Gastrocnemius medialis (tissue), 4 donors: ENCODE data around the gene SMIM29. TPM values are rescaled to one million over a fixed set of nuclear protein-coding genes. Genes with fewer than 3 reads are reported as not detected.

ENCODE experiments used
- ATAC-seq, 2 donors: fragments of 150-250 bp; one replicate each; pipeline ENCODE4 v1.9.1; 2016
- DNase-seq, 2 donors: peaks; one replicate each; pipeline ENCODE4 v3.0.0-alpha.2; 2019
- H3K27ac ChIP-seq, 4 donors: fragments of 200-600 bp; sonication (generic); 1 replicate in 1 of 4; 2 replicates in 3 of 4; pipeline ENCODE4 v1.5.1; 2016 to 2018; ENCODE audit warnings: mild to moderate bottlenecking in 2 of 4, moderate library complexity in 1 of 4
- H3K27me3 ChIP-seq, 3 donors: fragments of 200-600 bp; sonication (generic) in 2 of 3; 1 replicate in 1 of 3; 2 replicates in 2 of 3; pipeline versions ENCODE4 v1.5.1 to v1.6.0; 2016 to 2019; ENCODE audit warnings: mild to moderate bottlenecking in 1 of 3, moderate library complexity in 1 of 3
- H3K36me3 ChIP-seq, 2 donors: fragments of 200-600 bp; sonication (generic) in 1 of 2; one replicate each; pipeline ENCODE4 v1.5.1; 2017 to 2018
- H3K4me1 ChIP-seq, 2 donors: fragments of 200-600 bp; sonication (generic) in 1 of 2; one replicate each; pipeline ENCODE4 v1.5.1; 2016 to 2017; ENCODE audit warnings: mild to moderate bottlenecking in 2 of 2
- H3K4me3 ChIP-seq, 4 donors: fragments of 200-600 bp; sonication (generic) in 3 of 4; 1 replicate in 1 of 4; 2 replicates in 3 of 4; pipeline ENCODE4 v1.5.1; 2016 to 2019; ENCODE audit warnings: mild to moderate bottlenecking in 2 of 4
- H3K9me3 ChIP-seq, 3 donors: fragments of 200-600 bp; sonication (generic) in 2 of 3; 1 replicate in 1 of 3; 2 replicates in 2 of 3; pipeline ENCODE4 v1.5.1; 2016 to 2019
- CTCF ChIP-seq, 5 experiments: fragments of 450-650 bp in 3 of 5; fragments of 200-600 bp in 2 of 5; sonication (generic) in 2 of 5; IDR thresholded peaks in 4 of 5; conservative IDR thresholded peaks in 1 of 5; 1 replicate in 4 of 5; 2 replicates in 1 of 5; pipeline ENCODE4 v1.5.1; 2016 to 2019; ENCODE audit warnings: antibody characterized with exemption in 5 of 5, mild to moderate bottlenecking in 3 of 5, moderate library complexity in 3 of 5
- POLR2A ChIP-seq, 2 donors: fragments of 450-650 bp; IDR thresholded peaks; one replicate each; pipeline ENCODE4 v1.6.1; 2017; ENCODE audit warnings: antibody characterized with exemption in 2 of 2, mild to moderate bottlenecking in 2 of 2, moderate library complexity in 2 of 2
- in situ Hi-C, 4 donors: fragments of 200-750 bp; cut with MboI; loops; one replicate each; pipeline versions ENCODE4 v1.15.0 to v1.8.0; 2017; ENCODE audit warnings: low sequenced_read_pairs in 4 of 4
- intact Hi-C: fragments of 100-400 bp; cut with DNase I; formaldehyde crosslinking; loops from one replicate; pipeline ENCODE4 v1.15.1; 2023; ENCODE audit warnings: low total_unique reads
- total RNA-seq, 4 donors: library from RNA; depleted of rRNA; stranded (reverse); fragments of >200 nt; gene quantifications; one replicate each; pipeline versions ENCODE4 v1.1.0 to v1.2.3, GENCODE V29; 2016

SMIM29 gene
- total RNA-seq, 4 donors from 2014 or later = 21.4 to 39.5 (median 33.4) TPM

- DNase-seq (no peak), ATAC-seq (no peak)
- intact Hi-C loops = no loop called here
- in situ Hi-C loops = loop anchor here in 1 of 4 donors (25.0 kb wide), 1 partner anchor 404 kb away; no protein-coding TSS in a partner anchor
- TF ChIP-seq POLR2A (IDR thresholded peaks at IDR 0.05) = no peak
- TF ChIP-seq CTCF (IDR thresholded peaks at IDR 0.05 in 4 of 5, conservative IDR thresholded peaks at IDR 0.05 in 1 of 5) = no peak
- Histone ChIP-seq H3K9me3 (no peaks in the 10 kb centered on the region), H3K4me1 (no peaks in the 10 kb centered on the region), H3K36me3 (no peaks in the 10 kb centered on the region), H3K27me3 (no peaks in the 10 kb centered on the region), H3K27ac (no peak overlapping the region), H3K4me3 (no peak overlapping the region)
Measured at GRCh38 chr6:34207695-34208443, 40.9 kb downstream of the SMIM29 start.

GRCh38 chr6:34206726-34207125 is 42.1 kb downstream of the SMIM29 start:
- intact Hi-C loops (no loop called here), in situ Hi-C loops (loop anchor here in 1 of 4 donors (25.0 kb wide), 1 partner anchor 406 kb away; no protein-coding TSS in a partner anchor)
- Histone ChIP-seq H3K36me3 (no peaks in the 10 kb centered on the region), H3K4me1 (no peaks in the 10 kb centered on the region), H3K4me3 (no peak overlapping the region), H3K27me3 (no peaks in the 10 kb centered on the region), H3K9me3 (no peaks in the 10 kb centered on the region), H3K27ac (no peak overlapping the region)
- ATAC-seq = no peak
- DNase-seq = no peak
- no peak for TF ChIP-seq POLR2A (IDR thresholded peaks at IDR 0.05)
- TF ChIP-seq CTCF (IDR thresholded peaks at IDR 0.05 in 4 of 5, conservative IDR thresholded peaks at IDR 0.05 in 1 of 5) = no peak

GRCh38 chr6:34205916-34206315 is 42.9 kb downstream of the SMIM29 start:
- in situ Hi-C loops (loop anchor here in 1 of 4 donors (25.0 kb wide), 1 partner anchor 406 kb away; no protein-coding TSS in a partner anchor), intact Hi-C loops (no loop called here)
- H3K4me1 ChIP-seq = no peaks in the 10 kb centered on the region
- no peaks in the 10 kb centered on the region for H3K27me3 ChIP-seq
- H3K27ac ChIP-seq = no peak overlapping the region
- no peak for TF ChIP-seq CTCF (IDR thresholded peaks at IDR 0.05 in 4 of 5, conservative IDR thresholded peaks at IDR 0.05 in 1 of 5)
- no peak for TF ChIP-seq POLR2A (IDR thresholded peaks at IDR 0.05)
- no peaks in the 10 kb centered on the region for H3K36me3 ChIP-seq
- no peaks in the 10 kb centered on the region for H3K9me3 ChIP-seq
- DNase-seq = no peak
- H3K4me3 ChIP-seq = no peak overlapping the region
- ATAC-seq = no peak

- in situ Hi-C loops = loop anchor here in 1 of 4 donors (25.0 kb wide), 1 partner anchor 407 kb away; no protein-coding TSS in a partner anchor
- ATAC-seq = no peak
- H3K4me3 ChIP-seq = no peak overlapping the region
Measured at GRCh38 chr6:34205466-34205865, 43.3 kb downstream of the SMIM29 start.

More at GRCh38 chr6:34205466-34205865, 43.3 kb downstream of the SMIM29 start:
- H3K4me1 ChIP-seq = no peaks in the 10 kb centered on the region
- intact Hi-C loops = no loop called here
- no peaks in the 10 kb centered on the region for H3K9me3 ChIP-seq
- TF ChIP-seq CTCF (IDR thresholded peaks at IDR 0.05 in 4 of 5, conservative IDR thresholded peaks at IDR 0.05 in 1 of 5) (no peak), POLR2A (IDR thresholded peaks at IDR 0.05) (no peak)
- no peaks in the 10 kb centered on the region for H3K36me3 ChIP-seq
- H3K27ac ChIP-seq = no peak overlapping the region
- H3K27me3 ChIP-seq = no peaks in the 10 kb centered on the region
- no peak for DNase-seq
